GM19025 (cell line): ENCODE data around the gene SBF2.

Experiments used
- ATAC-seq: cut with Tn5 transposase; IDR thresholded peaks from one replicate; pipeline ENCODE4 v1.9.1; 2021; ENCODE audit warnings: mild to moderate bottlenecking, low read depth, moderate library complexity; ENCODE audit not compliant: unreplicated experiment

SBF2 gene

DNA sequence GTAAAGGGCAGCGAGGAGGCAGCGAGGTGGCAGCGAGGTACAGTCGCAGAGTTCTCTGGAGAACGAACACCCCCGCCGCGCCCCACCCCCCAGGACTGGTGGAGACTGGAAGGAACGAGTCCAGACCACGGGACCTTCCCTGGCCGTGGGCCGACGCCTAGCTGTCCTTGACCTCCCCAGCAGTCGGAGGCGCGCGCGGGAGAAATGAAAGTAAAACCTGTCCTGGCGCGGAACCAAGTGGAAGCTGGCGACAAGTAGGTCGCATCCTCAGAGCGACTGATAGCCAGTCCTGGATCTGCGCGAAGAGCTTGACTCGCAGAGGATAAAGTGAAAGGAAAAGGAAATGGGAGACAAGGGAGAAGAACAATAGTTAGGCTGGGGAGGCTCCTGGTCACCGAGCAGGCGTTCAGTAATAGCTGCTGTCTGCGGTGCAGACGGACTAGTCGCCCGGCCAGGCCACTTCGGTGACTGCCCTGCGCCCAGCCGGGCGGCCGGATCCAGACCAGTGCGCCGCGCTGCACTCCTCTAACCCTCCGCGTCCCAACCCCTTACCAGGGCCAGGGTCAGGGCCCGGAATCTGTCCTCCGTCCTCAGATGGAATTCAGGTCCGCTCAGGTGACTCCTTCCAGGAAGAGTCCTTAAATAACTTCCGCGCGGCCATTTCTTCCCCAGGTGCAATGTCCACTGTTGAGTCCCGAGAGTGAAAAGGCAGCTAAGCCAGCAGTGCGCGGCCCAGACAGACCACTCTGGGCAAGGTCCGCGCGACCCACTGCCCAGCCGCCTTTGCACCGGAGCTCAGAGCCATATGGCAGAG, 8.9 kb upstream of the SBF2 start:
- no peak for ATAC-seq

- ATAC-seq = no peak
Observed at GRCh38 chr11:10302359-10302743, 8.3 kb upstream of the SBF2 start.

- ATAC-seq = no peak
Observed at GRCh38 chr11:10301656-10302358, 7.8 kb upstream of the SBF2 start.

GRCh38 chr11:10298342-10298741, 4.3 kb upstream of the SBF2 start:
- ATAC-seq = peak; percentile 83

DNA sequence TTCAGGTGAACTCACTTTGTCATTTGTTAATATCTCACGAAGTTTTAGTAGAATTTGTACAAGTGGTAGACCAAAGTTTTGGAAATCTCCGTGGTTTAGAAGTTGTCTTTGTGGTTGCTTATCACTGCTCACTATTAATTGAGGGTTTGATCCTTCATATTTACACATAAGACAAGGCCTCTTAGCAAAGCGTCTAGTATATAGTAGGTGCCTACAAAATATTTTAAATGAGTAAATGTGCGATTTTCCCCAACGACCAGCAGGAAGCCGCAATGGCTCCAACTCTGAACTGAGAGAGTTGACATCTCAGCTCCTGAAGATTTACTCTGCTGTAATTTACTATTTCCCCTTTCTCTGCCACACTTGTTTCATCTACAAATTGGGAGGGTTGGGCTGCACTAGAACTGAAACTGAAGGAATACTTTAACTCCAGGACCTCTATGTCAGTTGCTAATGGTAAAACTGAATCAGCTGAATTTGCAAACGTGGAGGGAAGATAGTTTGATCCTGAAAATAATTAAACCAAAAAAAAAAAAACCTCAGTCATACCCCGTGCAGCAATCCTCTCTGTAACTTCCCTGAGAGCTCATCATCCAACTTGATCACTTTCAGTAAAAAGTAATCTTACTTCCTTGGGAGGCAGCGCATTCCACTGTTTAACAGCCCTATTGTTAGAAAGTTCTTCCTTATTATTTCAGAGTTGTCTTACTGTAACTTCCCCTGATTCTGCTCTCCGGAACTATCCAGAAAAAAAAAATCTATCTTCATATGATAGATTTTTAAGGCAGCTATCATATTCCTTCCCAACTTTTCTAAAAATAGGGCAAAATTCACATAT, 1.3 kb upstream of the SBF2 start:
- ATAC-seq = no peak

- ATAC-seq = no peak
Observed at GRCh38 chr11:10294290-10294953, 403 bp upstream of the SBF2 start.

GRCh38 chr11:10291801-10292638, 2.0 kb downstream of the SBF2 start:
- no peak for ATAC-seq

DNA sequence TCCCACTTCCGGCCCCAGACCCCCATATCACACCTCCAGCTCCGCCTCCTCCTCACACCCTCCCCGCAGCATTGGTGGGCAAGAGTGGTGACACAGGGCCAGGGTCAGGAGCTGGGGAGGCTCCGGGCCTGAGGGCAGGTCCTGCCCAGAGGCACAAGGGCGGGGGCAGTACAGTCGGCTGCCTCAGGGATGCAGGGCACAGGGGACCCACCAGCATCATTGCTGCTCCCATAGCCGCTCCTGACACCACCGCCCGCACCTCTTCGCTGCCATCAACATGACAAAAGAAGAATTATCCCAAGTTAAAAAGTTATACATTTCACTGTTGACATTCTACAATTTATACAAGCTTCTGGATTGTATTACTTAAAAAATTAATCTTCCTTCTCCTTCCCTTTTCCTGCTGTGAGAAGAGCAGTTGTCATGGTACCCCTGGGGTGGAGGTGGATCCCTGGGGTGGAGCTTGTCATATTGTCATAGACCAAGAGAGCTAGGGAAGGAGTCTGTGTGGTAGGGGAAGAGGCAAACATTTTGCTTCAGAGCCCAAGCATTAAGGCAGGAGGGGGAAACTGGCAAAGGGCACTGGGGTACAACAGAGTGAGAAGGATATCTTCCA, 4.1 kb downstream of the SBF2 start:
- no peak for ATAC-seq

- no peak for ATAC-seq
Observed at GRCh38 chr11:10288881-10289764, 4.9 kb downstream of the SBF2 start.

GRCh38 chr11:10287766-10288715, 6.0 kb downstream of the SBF2 start:
- ATAC-seq = no peak

DNA sequence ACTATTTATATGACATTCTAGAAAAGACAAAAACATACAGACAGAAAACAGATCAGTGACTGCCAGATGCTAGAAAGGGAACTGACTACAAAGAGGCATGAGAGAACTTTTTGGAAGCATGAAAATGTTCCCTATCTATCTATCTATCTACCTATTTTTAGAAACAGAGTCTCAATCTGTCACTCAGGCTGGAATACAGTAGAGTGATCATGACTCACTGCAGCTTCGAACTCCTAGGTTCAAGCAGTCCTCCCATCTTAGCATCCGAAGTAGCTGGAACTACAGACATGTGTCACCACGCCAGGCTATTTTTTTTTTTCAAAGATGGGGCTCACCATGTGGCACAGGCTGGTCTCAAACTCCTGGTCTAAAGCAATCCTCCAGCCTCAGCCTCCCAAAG, 6.9 kb downstream of the SBF2 start:
- ATAC-seq = no peak

- no peak for ATAC-seq
Observed at GRCh38 chr11:10285148-10285802, 8.7 kb downstream of the SBF2 start.

DNA sequence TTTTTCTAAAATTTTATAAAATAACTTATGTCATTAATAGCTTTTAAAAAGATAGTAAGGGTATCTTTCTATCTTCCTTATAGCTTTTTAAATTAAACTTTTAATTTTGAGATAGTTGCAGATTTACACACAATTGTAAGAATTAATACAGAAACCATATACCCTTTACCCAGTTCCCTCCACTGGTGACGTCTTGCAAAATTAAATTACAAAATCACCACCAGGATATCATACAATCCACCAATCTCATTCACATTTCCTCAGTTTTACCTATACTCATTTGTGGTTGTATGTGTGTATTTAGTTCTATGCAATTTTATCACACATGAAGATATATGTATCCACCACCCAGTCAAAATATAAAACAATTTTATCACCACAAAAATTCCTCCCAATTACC, 10.0 kb downstream of the SBF2 start:
- ATAC-seq = no peak

GRCh38 chr11:10282117-10282516, 11.9 kb downstream of the SBF2 start:
- ATAC-seq = no peak

GRCh38 chr11:10275714-10276113, 18.3 kb downstream of the SBF2 start:
- no peak for ATAC-seq

GRCh38 chr11:10274726-10275125, 19.3 kb downstream of the SBF2 start:
- no peak for ATAC-seq

DNA sequence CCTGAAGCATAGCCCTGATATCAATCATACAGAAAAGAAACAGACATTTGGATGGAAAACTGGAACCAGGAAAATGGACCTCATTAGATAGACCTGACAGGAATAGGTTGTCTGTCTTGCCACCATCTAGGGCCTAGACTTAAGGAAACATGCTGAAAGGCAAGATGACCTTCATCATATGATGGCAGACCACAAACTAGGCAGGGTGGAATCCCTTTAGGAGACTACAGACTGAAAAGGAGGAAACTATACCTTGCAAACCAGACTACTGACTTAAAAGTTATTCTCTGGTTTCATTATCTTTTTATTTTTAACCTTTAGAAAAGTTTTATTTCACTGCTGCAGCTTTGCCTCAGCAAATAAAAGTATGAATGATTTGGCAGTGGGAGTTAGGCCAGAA, 20.3 kb downstream of the SBF2 start:
- no peak for ATAC-seq
